HCT116 (cell line): ENCODE results near the gene TBC1D14. TPM values are rescaled to one million over a fixed set of nuclear protein-coding genes. Genes with fewer than 3 reads are reported as not detected.

Experiments
- ATAC-seq: fragments of 200-7000 bp; cut with Tn5 transposase; 2 replicates; pipeline ENCODE4 v1.9.1; 2020; ENCODE audit warnings: mild to moderate bottlenecking, moderate library complexity
- BruUV-seq: library from RNA; stranded (reverse); fragments of 400-500 nt; replicated peaks from 2 replicates; lab custom pipeline; 2021; lab: Mats Ljungman, UMichigan
- CTCF ChIA-PET: fragments of 300-600 bp; sonication (Branson Sonifier 250); formaldehyde crosslinking; loops from one replicate; lab custom pipeline; 2021; ENCODE audit warnings: antibody characterized with exemption; lab: Charles Lee
- POLR2A ChIA-PET: fragments of 300-600, 350-600 bp; sonication (Branson Sonifier 250); formaldehyde crosslinking; loops from one replicate; lab custom pipeline; 2021; ENCODE audit warnings: antibody characterized with exemption; lab: Charles Lee
- RAD21 ChIA-PET, 2 experiments: fragments of 300-600 bp; sonication (Branson Sonifier 250); formaldehyde crosslinking; loops; one replicate each; lab custom pipeline; 2023; ENCODE audit warnings: low total read pairs in 2 of 2; ENCODE audit not compliant: uncharacterized antibody in 2 of 2, unreplicated experiment in 2 of 2, low non-redundant PET in 1 of 2; lab: Charles Lee
- DNase-seq: peaks from one replicate; pipeline ENCODE4 v3.0.0-alpha.2; 2010; ENCODE audit warnings: low read depth, low spot score
- H2AFZ ChIP-seq: fragments of 200-600 bp; shearing (Covaris generic), sonication (generic); 2 replicates; pipeline ENCODE4 v1.6.1; 2017; ENCODE audit warnings: low read depth, mixed run types, mixed read lengths, antibody characterized with exemption, low read length; ENCODE audit not compliant: poor library complexity, severe bottlenecking
- H3K27ac ChIP-seq: 2 replicates; pipeline ENCODE4 v1.5.1; 2012; ENCODE audit warnings: low read depth, low read length
- H3K27me3 ChIP-seq: fragments of 200-600 bp; sonication (generic); 2 replicates; pipeline ENCODE4 v1.6.1; 2016; ENCODE audit warnings: mixed run types, low read length, mixed read lengths; ENCODE audit not compliant: insufficient read depth
- H3K36me3 ChIP-seq, 2 experiments: fragments of 200-500 bp in 1 of 2; fragments of 200-600 bp in 1 of 2; sonication (Bioruptor generic) in 1 of 2; sonication (generic) in 1 of 2; 2 replicates each; pipeline versions ENCODE4 v1.5.1 to v1.6.1; 2014 to 2016; ENCODE audit warnings: low read length in 2 of 2, inconsistent platforms in 1 of 2, mixed read lengths in 1 of 2, mixed run types in 1 of 2; ENCODE audit not compliant: insufficient read depth in 2 of 2, control insufficient read depth in 1 of 2
- H3K4me1 ChIP-seq, 2 experiments: fragments of 200-600 bp in 1 of 2; sonication (generic) in 1 of 2; 2 replicates each; pipeline versions ENCODE4 v1.5.1 to v1.6.1; 2012 to 2017; ENCODE audit warnings: low read length in 2 of 2, inconsistent platforms in 1 of 2, mild to moderate bottlenecking in 1 of 2, mixed read lengths in 1 of 2, mixed run types in 1 of 2, moderate library complexity in 1 of 2; ENCODE audit not compliant: insufficient read depth in 2 of 2, control insufficient read depth in 1 of 2
- H3K4me2 ChIP-seq: fragments of 200-600 bp; sonication (generic); 2 replicates; pipeline ENCODE4 v1.6.1; 2017; ENCODE audit warnings: mixed run types, low read length, mixed read lengths
- H3K4me3 ChIP-seq, 2 experiments: fragments of 200-600 bp in 1 of 2; sonication (generic) in 1 of 2; replicated peaks in 1 of 2; 2 replicates each; pipeline ENCODE4 v1.5.1; 2011 to 2016; ENCODE audit warnings: low read length in 2 of 2, control low read depth in 1 of 2, low read depth in 1 of 2, mild to moderate bottlenecking in 1 of 2, mixed read lengths in 1 of 2, mixed run types in 1 of 2
- H3K79me2 ChIP-seq: fragments of 200-600 bp; sonication (generic); 2 replicates; pipeline ENCODE4 v1.6.1; 2017; ENCODE audit warnings: mild to moderate bottlenecking, mixed run types, low read length, moderate library complexity, mixed read lengths; ENCODE audit not compliant: insufficient read depth
- H3K9ac ChIP-seq: fragments of 200-600 bp; sonication (generic); 2 replicates; pipeline ENCODE4 v1.6.1; 2016; ENCODE audit warnings: low read length, mixed read lengths
- H3K9me2 ChIP-seq: fragments of 200-600 bp; sonication (generic), shearing (Covaris generic); 2 replicates; pipeline ENCODE4 v1.6.1; 2017; ENCODE audit warnings: mixed run types, mild to moderate bottlenecking, moderate library complexity; ENCODE audit not compliant: insufficient read depth
- H3K9me3 ChIP-seq, 2 experiments: fragments of 200-500 bp in 1 of 2; fragments of 200-600 bp in 1 of 2; sonication (Bioruptor generic) in 1 of 2; sonication (generic) in 1 of 2; 2 replicates each; pipeline ENCODE4 v1.6.1; 2014 to 2017; ENCODE audit warnings: low read length in 2 of 2, mixed read lengths in 2 of 2, inconsistent platforms in 1 of 2, low read depth in 1 of 2, mild to moderate bottlenecking in 1 of 2, mixed run types in 1 of 2, moderate library complexity in 1 of 2; ENCODE audit not compliant: control insufficient read depth in 1 of 2, insufficient read depth in 1 of 2
- H4K20me1 ChIP-seq: fragments of 200-600 bp; sonication (generic), shearing (Covaris generic); 2 replicates; pipeline ENCODE4 v1.6.1; 2017; ENCODE audit warnings: mixed run types, mild to moderate bottlenecking, moderate library complexity; ENCODE audit not compliant: insufficient read depth
- ATF3 ChIP-seq: IDR thresholded peaks from 2 replicates; pipeline ENCODE4 v1.6.1; 2012
- EGR1 ChIP-seq: IDR thresholded peaks from 2 replicates; pipeline ENCODE4 v1.6.1; 2012; ENCODE audit warnings: low read depth
- EZH2 ChIP-seq: fragments of 200-600 bp; sonication (generic); IDR thresholded peaks from 2 replicates; pipeline ENCODE4 v1.6.1; 2017; ENCODE audit warnings: antibody characterized with exemption, mixed run types
- RAD21 ChIP-seq: IDR thresholded peaks from 2 replicates; pipeline ENCODE4 v1.6.1; 2012; ENCODE audit warnings: low read depth, mild to moderate bottlenecking
- REST ChIP-seq: IDR thresholded peaks from 2 replicates; pipeline ENCODE4 v1.6.1; 2012; ENCODE audit warnings: low read depth
- SRF ChIP-seq: IDR thresholded peaks from 2 replicates; pipeline ENCODE4 v1.6.1; 2012; ENCODE audit warnings: low read depth
- TCF7L2 ChIP-seq: IDR thresholded peaks from 2 replicates; pipeline ENCODE4 v1.7.0; 2011; ENCODE audit warnings: borderline replicate concordance, inconsistent platforms; ENCODE audit not compliant: insufficient read depth, insufficient read length; ENCODE audit errors: extremely low read depth
- ZBTB33 ChIP-seq: IDR thresholded peaks from 2 replicates; pipeline ENCODE4 v1.6.1; 2011; ENCODE audit warnings: mild to moderate bottlenecking, low read length, moderate library complexity; ENCODE audit not compliant: insufficient replicate concordance; ENCODE audit errors: extremely low read depth
- ZFX ChIP-seq: fragments of 450-650 bp; IDR thresholded peaks from 2 replicates; pipeline ENCODE4 v1.6.1; 2017
- intact Hi-C: fragments of 100-400 bp; cut with micrococcal nuclease; formaldehyde crosslinking; loops from 2 replicates; pipeline ENCODE4 v1.10.0; 2022
- total RNA-seq: library from RNA; stranded (reverse); gene quantifications from one replicate; pipeline ENCODE4 v1.2.1, GENCODE V29; 2021; ENCODE audit not compliant: unreplicated experiment

The TBC1D14 gene
- total RNA-seq, 1 experiment from 2014 or later = 62.9 TPM

GRCh38 chr4:7049739-7050138 lies 140.1 kb downstream of the TBC1D14 start:
- peaks cover 1 to 3% of the 10 kb centered on the region in 2 experiments; a peak in 2 of 4 replicates for H3K4me1 ChIP-seq
- H3K4me2 ChIP-seq = no peak overlapping the region
- no peak for DNase-seq
- intact Hi-C loops = no loop called here
- H4K20me1 ChIP-seq = no peaks in the 10 kb centered on the region
- H3K79me2 ChIP-seq = peaks cover 45% of the 10 kb centered on the region
- H3K9me2 ChIP-seq = no peaks in the 10 kb centered on the region
- no peak overlapping the region for H3K9ac ChIP-seq
- H3K9me3 ChIP-seq = no peaks in the 10 kb centered on the region
- ChIA-PET POLR2A (no interaction called here), RAD21 (no interaction called here), CTCF (no interaction called here)
- ATAC-seq = no peak
- BruUV-seq = no TSS peak
- H3K27me3 ChIP-seq = no peaks in the 10 kb centered on the region
- no peak overlapping the region for H3K4me3 ChIP-seq
- no peak overlapping the region for H3K27ac ChIP-seq
- H3K36me3 ChIP-seq = 0 out of 4 replicates have a peak, but pooled peaks cover 2 to 6% of the 10 kb centered on the region in 2 experiments
- TF ChIP-seq TCF7L2 (no peak), ZFX (no peak)
- TF ChIP-seq, all 23 proteins: peak for 0
- H2AFZ ChIP-seq = no peak overlapping the region

GRCh38 chr4:7050481-7051143 lies 141.0 kb downstream of the TBC1D14 start:
- intact Hi-C loops = no loop called here
- Histone ChIP-seq H3K36me3 (peaks cover 2 to 7% of the 10 kb centered on the region in 2 experiments; a peak in 1 of 4 replicates), H3K27ac (no peak overlapping the region), H3K9me3 (no peaks in the 10 kb centered on the region), H4K20me1 (no peaks in the 10 kb centered on the region), H3K9ac (no peak overlapping the region), H3K79me2 (peaks cover 37% of the 10 kb centered on the region), H3K27me3 (no peaks in the 10 kb centered on the region), H3K9me2 (no peaks in the 10 kb centered on the region), H3K4me3 (no peak overlapping the region), H2AFZ (no peak overlapping the region), H3K4me2 (no peak overlapping the region), H3K4me1 (no peaks in the 10 kb centered on the region)
- DNase-seq (no peak), ATAC-seq (no peak)
- BruUV-seq = no TSS peak
- POLR2A ChIA-PET = no interaction called here
- RAD21 ChIA-PET = no interaction called here
- TF ChIP-seq TCF7L2 = no peak
- no peak for TF ChIP-seq ATF3
- TF ChIP-seq REST = no peak
- TF ChIP-seq EGR1 = no peak
- TF ChIP-seq EZH2 = no peak
- no peak for TF ChIP-seq SRF
- no peak for TF ChIP-seq RAD21
- TF ChIP-seq ZBTB33 = no peak
- CTCF ChIA-PET = interaction anchor here (1.0 kb wide), 1 partner anchor 76 kb away, joined by 3 read pairs; no protein-coding TSS in a partner anchor
